AG04449 (cell line): ENCODE measurements around the gene SLAMF8.

ENCODE experiments used
- CTCF ChIA-PET: fragments of 350-600 bp; formaldehyde crosslinking; extraction: SDS; loops from one replicate; lab custom pipeline; 2021; ENCODE audit warnings: antibody characterized with exemption; lab: Yijun Ruan, JAX
- POLR2A ChIA-PET: fragments of 400-600, 350-600 bp; formaldehyde crosslinking; extraction: SDS; loops from one replicate; lab custom pipeline; 2020; ENCODE audit warnings: antibody characterized with exemption, inconsistent platforms; lab: Yijun Ruan, JAX
- DNase-seq: peaks from one replicate; pipeline ENCODE4 v3.0.0-alpha.2; 2010; ENCODE audit warnings: low read depth, low spot score
- H3K4me3 ChIP-seq: 2 replicates; pipeline ENCODE4 v1.5.1; 2011; ENCODE audit warnings: low read depth, mild to moderate bottlenecking, control low read depth, low read length
- CTCF ChIP-seq: IDR thresholded peaks from one replicate; pipeline ENCODE4 v1.5.1; 2011; ENCODE audit warnings: mild to moderate bottlenecking, moderate library complexity, low read length, control low read depth, inconsistent platforms; ENCODE audit not compliant: insufficient read depth; ENCODE audit errors: missing control alignments

Gene SLAMF8

DNA sequence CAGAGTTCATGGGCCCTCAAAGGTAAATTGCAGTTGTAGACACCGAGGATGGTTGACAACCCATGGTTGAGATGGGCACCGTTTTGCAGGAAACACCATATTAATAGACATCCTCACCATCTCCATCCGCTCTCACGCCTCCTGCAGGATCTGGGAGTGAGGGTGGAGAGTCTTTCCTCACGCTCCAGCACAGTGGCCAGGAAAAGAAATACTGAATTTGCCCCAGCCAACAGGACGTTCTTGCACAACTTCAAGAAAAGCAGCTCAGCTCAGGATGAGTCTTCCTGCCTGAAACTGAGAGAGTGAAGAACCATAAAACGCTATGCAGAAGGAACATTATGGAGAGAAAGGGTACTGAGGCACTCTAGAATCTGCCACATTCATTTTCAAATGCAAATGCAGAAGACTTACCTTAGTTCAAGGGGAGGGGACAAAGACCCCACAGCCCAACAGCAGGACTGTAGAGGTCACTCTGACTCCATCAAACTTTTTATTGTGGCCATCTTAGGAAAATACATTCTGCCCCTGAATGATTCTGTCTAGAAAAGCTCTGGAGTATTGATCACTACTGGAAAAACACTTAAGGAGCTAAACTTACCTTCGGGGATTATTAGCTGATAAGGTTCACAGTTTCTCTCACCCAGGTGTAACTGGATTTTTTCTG, 9.3 kb downstream of the SLAMF8 start:
- DNase-seq = no peak
- CTCF ChIA-PET = interaction anchor here (0.8 to 12.8 kb wide), 7 partner anchors 9 to 171 kb away, joined by 3 to 143 read pairs (median 6); partner anchors contain the start of gene FCRL6
- POLR2A ChIA-PET = no interaction called here
- no peak for TF ChIP-seq CTCF
- H3K4me3 ChIP-seq = no peak overlapping the region

DNA sequence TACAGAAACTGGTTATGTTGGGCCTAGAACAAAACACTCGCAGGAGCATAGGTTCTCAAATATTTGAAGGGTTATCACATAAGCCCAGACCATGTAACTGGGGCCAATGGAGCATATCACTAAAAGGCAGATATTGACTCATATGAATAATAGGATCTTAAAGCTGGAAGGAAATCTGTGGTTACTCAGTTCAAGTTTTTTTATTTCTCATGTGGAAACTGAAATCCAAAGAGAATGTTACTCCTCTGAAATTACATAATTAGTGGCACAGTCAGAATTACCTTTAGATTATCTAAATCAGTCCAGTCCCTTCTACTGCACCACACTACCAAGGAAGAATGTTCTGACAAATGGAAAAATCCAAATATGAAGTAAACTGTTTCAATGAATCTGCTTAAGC, 12.0 kb downstream of the SLAMF8 start:
- no peak overlapping the region for H3K4me3 ChIP-seq
- ChIA-PET CTCF (interaction anchor here (1.5 to 6.0 kb wide), 3 partner anchors 17 to 53 kb away, joined by 6 to 46 read pairs (median 32); no protein-coding TSS in a partner anchor), POLR2A (no interaction called here)
- no peak for DNase-seq
- no peak for TF ChIP-seq CTCF

DNA sequence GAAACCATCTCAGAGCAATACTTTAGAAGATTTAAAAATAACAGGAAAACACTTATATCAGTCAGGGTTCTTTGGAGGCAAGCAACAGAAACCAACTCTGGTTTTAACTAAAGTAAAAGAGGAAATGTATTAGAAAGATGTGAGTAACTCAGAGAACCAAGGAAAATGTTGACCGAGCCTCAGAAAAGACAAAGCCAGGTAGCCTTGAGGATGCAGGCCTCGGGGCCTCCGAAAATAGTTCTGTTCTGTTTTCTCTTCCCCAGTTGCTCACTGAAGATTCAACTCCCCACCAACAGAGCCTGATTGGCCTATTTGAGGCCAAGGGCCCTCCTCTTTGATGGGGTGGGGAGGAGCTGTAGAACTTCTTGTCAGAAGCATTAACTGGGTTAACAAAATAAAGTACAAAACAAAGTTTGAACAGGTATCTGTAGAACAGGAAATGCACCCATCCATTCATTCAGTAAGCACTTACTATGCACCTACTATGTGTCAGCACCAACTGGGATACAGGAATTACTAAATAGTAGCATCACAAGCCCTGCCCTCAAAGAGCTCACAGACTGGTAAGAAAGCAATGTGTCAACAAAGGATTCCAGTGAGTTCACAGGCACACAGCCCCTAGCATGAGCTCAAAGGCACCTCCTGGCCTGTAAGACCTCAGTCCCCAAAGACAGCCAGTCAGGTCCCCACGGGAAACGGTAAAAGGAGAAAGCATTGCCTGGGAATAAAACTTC, 12.6 kb downstream of the SLAMF8 start:
- H3K4me3 ChIP-seq = no peak overlapping the region
- TF ChIP-seq CTCF = no peak
- no peak for DNase-seq
- POLR2A ChIA-PET = no interaction called here
- CTCF ChIA-PET = interaction anchor here (1.2 to 6.0 kb wide), 5 partner anchors 18 to 707 kb away, joined by 3 to 46 read pairs (median 6); no protein-coding TSS in a partner anchor

DNA sequence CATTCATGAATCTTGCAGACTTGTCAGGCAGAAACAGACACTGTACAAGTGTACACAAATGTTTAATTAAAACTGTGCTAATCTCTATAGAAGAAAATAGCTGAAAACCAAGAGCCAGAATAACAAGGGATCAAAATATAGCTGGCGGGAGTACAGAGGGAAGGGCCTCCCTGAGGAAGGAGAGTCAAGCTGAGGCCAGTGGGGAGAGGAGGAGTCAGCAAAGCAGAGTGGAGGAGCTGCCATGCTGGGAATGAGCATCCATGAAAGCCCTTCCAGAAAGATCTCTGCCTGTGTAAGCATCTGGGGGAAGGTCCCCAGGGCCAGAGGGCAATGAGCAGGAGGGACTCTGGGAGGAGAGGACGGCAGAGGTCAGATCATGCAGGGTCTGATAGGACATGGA, 15.1 kb downstream of the SLAMF8 start:
- no peak for TF ChIP-seq CTCF
- ChIA-PET POLR2A (no interaction called here), CTCF (interaction anchor here (0.8 to 6.0 kb wide), 8 partner anchors 10 to 166 kb away, joined by 3 to 46 read pairs (median 10); no protein-coding TSS in a partner anchor)
- no peak overlapping the region for H3K4me3 ChIP-seq
- no peak for DNase-seq

- TF ChIP-seq CTCF = no peak
- POLR2A ChIA-PET = interaction anchor here (0.5 kb wide), 1 partner anchor 181 kb away, joined by 3 read pairs; no protein-coding TSS in a partner anchor
- CTCF ChIA-PET = interaction anchor here (1.2 to 6.0 kb wide), 3 partner anchors 12 to 48 kb away, joined by 3 to 32 read pairs (median 5); no protein-coding TSS in a partner anchor
- no peak for DNase-seq
- no peak overlapping the region for H3K4me3 ChIP-seq
Observed at GRCh38 chr1:159843459-159843858, 16.8 kb downstream of the SLAMF8 start.
